HG02840 (cell line): ENCODE measurements around the gene CFAP58.
"Not testable (repeated sequence)": the region's sequence is repeated elsewhere in the genome, so short reads cannot be mapped to it uniquely, and the experiment has no call there.

Source experiments
- ATAC-seq: cut with Tn5 transposase; IDR thresholded peaks from one replicate; pipeline ENCODE4 v1.9.1; 2021; ENCODE audit warnings: mild to moderate bottlenecking, moderate library complexity, moderate number of reproducible peaks; ENCODE audit not compliant: unreplicated experiment, low FRiP score

The CFAP58 gene

DNA sequence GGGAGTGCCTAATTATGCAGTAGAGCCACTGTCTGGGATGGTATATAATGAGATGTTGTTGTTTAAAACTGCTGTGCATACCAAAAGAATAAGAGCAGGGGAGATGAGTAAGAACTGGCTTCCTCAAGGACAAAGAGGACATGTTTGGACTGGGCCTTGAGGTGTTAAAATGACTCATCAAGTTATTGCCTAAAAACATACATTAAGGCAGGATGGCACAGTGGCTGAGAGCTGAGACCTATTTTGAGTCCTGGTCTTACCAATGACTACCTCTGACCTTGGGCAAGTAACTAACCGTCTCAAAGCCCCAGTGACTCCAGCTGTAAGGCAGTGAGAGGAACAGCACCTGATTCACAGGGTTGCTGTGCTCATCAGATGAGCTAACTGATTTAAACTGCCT lies 71.1 kb downstream of the CFAP58 start:
- peak; percentile 64 for ATAC-seq

DNA sequence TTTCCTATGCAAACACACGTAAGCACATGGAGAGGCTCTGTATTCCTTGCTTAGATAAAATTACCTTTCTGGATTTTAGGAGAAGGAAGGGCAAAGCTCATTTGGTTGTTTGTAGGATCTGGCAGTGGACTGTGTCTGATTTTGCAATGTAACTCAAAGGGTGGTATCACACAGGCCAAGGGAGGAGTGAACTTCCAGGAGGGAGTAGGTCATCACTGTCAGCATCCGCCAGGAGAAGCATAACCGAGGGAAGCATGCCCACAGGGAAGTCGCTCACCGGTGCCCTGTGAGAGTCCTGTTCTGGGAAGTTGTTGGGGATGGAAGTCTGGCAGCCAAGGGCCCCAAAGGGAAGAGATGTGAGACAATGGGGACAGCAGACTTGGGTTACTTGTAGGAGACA lies 74.4 kb downstream of the CFAP58 start:
- no peak for ATAC-seq

DNA sequence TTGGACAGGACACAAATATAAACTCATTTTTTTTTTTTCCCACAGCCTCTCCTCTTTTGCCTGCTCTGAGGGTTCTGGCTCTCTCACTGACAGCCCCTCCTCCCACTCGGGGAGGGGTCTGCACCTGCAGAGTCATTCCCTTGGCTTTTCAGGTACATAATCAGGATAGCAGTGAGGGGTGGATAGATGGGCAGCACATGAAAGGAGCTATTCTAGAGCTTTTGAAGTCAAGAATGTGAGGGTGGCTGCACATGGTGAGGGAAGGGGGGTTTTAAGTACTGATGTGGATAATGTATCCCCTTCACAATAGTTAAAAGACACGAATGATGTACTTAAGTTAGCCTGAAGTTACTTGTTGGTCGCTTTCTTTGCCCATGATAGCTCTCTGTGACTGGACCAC lies 76.2 kb downstream of the CFAP58 start:
- no peak for ATAC-seq

DNA sequence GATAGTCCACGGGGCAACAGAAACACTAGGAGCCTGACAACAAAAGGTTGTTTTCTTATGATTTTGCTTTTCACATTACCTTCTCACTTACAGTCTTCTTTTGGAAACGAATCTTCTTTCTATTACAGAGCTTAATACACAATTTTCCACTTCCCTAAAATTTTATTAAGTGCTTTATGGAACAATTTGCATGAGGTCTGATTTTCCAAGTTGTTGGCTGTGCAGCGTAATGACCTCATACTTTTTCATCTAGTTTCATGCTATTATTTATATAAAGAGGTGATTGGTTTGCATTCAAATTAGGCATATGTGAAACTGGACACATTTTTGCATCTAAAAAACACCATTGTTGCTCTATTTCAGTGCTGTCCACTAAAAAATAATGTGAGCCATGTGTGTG lies 76.7 kb downstream of the CFAP58 start:
- no peak for ATAC-seq

DNA sequence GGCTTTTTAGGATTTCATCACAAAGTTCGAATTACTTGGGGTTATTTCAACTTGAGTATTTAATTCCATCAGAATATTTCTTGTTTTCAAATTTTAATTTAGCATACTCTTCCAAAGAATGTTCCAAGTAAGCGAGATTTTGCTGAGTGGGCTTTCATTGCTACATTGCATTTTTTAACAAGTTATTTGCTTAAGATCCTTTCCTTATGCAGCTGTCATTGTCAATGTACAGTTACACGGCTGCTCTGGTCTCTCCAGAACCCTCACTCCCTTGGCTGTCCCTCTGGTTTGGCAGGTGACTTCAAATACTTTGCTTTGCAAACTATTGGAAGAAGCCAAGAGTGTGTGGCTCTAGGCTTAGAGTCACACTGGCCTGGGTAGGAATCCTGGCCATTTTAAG lies 80.0 kb downstream of the CFAP58 start:
- ATAC-seq = no peak

DNA sequence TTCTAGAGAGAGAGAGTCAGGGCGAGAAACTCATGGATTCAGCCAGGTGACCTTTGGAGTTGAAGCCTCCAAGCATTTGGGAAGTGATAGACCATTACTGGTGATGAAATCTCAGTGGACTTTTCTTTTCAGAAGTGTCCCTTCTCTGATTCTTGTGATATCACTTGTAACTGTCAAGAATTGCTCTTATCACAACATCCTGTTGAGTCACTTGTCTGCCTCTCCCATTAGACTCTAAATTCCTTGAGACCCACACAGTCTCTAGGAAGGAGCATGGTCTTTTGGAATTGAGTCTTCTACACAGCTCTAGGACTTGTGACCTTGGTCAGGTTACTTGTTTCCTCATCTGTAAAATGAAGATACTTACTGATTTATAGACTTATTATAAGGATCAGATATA lies 81.0 kb downstream of the CFAP58 start:
- ATAC-seq = no peak

DNA sequence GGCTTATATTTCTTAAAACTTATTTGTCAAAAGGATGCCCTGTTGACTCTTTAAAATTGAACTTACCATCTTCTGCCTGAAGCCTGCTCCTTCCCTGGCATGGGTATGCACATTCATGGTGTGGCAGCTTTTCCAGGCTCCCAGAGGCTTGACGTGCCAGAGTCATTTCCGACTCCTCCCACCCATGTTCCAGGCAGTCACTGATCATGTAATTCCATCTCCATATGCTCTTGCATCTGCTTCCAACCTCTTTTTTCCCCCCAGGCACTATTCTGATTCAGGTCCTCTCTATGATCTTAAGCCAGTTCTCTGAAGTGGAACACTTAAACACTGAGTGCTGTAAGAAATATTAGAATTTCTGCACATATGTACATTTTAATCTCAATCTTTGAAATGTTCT lies 82.2 kb downstream of the CFAP58 start:
- ATAC-seq = no peak

DNA sequence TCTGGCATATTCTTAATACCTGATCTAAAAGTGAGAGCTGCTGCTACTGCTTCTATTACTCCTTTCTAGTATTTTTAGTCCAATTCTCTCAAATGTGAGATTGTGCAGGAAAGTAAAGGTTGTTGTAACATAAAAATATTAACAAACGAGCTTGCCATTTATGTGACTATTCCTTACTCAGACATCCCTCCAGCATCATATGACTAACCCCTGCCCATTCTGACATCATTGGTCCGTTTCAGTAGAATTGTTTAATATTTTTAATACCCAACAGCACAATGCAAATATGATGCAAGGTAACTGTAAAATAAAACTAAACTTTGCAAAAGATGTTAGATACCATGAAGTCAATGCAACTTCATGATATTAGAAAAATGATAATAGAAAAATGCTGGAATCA lies 83.6 kb downstream of the CFAP58 start:
- ATAC-seq = no peak

DNA sequence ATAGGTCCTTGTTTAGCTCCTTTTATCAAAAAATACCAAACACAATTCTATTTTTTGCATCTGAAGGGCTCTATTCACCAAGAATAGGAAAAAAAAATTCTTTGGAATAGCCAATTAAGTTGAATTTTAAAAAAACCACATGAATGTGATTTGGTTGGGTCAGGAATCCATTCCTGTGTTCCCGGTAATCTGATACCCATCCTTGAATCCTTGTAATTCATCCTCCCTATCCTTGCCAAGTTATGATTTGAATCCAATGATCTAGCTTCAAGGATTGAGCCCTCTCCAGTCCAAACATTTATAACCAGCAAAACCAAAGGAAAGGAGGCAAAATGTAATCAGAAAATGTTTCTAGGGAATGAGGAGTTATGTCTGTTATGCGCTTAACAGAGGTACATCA lies 86.6 kb downstream of the CFAP58 start:
- ATAC-seq = no peak

DNA sequence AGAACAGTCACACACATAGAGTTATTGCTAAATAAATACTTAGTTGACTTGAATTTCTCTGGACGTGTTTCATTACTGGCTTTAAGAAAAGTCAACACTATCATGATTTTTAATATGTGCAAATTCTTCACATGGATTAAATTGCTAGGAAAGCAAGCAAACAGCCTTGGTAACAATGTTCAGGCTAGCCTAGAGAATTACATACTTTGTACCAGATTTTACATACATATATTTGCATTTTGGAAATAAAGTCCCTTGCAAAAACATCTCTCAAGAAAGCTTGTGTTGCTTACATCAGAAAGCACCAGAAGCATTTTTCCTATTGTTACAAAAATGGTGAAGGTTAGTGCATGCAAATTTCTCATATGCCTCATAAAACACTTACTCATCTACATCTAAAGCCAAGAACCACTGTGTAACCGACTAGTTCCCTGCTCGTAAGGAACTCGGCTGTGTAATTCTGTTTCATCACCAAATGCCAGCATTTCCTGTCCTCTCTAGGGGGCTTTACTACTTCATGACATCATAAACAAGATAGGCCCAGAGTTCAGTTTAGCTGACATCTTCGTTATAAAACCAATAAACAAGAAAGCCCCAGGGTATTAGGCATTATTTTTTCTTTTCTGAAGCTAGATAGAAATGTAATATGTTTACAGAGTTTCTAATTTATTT lies 87.8 kb downstream of the CFAP58 start:
- no peak for ATAC-seq

DNA sequence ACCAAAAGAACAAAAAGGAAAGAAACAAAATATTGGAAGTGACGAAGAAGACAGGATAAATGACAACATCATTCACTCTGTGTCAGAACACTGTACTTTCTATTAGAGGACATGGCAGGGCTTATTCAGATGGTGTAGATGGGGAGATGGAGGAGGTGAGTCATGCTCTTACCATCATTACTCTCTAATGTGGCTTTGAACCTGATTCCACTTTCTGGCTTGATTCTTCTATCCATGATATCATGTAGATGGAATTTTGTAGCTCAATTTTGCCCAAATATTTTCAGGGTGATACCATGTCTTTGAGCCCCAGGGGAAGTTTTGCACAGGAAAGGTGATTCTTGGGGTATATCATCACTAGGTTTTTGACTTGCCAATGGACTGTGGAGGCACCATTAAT lies 91.7 kb downstream of the CFAP58 start:
- no peak for ATAC-seq

DNA sequence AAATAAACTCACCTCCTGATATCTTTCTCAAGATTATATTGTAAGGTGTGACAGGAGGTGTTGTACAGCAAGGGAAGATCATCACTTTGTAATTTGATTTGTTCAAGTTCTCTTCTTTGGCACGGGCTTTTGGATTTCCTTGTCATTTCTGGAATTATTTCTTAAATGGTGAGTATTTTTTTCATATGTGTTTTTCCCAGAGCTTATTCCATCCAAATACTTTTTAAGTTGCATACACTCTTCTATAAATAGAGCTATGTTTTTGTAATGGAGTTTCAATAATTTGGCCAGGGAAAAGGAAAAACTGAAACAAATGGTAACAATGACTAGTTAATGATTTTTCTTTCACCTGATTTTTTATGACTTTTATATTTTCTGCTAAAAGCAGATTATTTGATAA lies 92.5 kb downstream of the CFAP58 start:
- no peak for ATAC-seq

DNA sequence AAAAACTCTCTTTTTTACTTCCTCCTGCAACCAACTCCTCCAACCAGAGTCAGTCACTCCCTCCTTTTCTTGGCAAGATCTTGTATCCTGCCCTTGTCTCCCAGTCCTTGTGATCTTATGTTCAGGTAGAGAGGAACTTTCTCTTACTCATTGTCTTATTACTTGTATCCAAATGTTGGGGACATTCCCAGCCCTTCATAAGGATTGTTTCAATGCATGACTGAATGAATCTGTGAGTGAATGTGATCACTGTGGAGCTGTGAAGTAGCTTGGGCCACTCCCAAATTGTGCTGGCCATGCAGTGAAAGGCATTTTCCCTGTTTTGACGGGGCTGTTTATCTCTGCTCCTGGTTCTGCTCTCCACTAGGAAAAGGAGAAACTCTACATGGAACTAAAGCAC lies 93.7 kb downstream of the CFAP58 start:
- no peak for ATAC-seq

DNA sequence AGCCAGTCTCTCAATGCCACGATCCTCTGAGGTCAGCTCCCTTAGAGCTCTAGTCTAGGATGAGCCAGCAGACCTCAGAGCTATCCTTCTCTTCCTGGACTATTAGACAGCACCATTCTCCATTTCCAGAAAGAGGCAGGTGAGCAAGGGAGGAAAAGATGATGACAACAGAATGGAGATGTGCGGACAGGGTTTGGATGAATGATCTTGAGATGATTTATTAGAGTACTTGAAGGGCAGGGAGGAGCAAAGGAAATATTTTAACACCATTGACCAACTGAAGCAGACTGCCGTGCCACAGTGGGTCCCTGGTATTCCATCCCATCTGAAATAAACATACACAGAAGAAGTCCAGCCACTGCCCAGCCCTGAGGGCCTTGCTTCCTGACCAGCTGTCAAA lies 94.3 kb downstream of the CFAP58 start:
- no peak for ATAC-seq

DNA sequence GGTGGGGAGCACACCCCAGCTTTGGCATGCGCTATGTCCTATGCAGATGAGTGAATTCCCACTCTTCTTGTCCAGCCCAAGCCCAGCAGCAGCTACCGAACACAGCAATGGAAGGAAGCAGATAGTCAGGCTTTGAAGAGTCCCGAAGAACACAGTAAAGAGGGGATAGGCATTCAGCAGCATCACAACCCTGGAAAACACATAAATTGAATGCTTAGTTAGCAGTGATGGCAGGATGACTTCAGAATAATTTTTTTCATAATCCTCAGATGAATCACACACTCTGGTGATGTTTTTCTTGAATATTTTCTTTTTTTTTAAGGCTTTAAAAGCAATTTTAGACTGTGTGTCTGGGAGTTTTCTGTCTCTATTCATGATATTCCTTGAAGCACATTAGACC lies 95.8 kb downstream of the CFAP58 start:
- ATAC-seq = no peak

DNA sequence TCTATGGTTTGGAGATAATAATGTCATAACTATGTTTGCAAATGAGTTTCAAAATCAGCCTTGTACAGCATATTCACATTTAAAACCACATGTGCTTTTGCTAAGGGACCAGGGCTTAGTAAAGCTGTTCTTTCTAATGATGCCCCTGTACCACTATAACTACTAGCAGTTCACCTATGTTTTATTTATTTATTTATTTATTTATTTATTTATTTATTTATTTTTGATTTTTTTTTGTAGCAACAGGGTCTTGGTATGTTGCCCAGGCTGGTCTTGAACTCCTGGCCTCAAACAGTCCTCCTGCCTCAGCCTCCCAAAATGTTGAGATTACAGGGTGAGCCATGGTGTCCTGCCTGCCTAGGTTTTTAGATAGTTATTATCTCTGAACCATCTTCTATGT lies 96.9 kb downstream of the CFAP58 start:
- no peak for ATAC-seq

DNA sequence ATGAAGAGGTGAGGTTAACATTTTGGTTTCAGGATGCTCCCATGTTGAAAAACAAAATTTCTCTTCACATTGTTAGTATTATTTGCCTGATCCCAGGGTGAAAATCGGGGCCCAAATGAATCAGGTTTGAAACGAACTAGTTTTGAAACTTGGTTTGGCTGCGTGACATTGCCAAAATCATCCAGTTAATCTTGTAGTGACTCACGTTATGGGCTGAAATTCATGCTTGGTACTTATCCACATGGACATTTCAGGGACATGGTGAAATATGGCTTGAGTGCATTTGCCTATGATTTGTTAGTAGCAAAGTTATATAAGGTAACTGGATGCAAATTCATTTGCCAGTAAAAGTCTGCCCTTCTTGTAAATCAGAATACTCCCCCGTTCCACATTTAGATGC lies 97.3 kb downstream of the CFAP58 start:
- no peak for ATAC-seq

DNA sequence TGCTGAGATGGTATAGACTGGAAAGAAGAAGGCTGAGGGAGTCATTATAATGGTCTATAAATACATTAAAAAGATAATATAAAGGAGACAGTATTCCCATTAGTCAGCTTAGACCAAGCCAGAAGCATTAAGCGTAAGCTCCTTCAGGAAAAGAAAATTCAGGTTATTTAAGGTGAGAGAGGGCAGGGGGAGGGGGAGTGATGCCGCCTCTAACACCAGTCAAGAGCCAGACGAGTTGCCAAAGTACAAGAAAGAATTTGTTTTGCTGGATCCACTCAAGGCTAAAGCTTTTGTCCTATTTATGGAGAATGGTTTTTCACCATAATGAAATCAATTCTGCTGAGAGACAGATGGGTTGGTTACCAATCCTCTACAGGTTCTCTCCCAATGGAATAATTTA lies 99.3 kb downstream of the CFAP58 start:
- ATAC-seq = no peak

DNA sequence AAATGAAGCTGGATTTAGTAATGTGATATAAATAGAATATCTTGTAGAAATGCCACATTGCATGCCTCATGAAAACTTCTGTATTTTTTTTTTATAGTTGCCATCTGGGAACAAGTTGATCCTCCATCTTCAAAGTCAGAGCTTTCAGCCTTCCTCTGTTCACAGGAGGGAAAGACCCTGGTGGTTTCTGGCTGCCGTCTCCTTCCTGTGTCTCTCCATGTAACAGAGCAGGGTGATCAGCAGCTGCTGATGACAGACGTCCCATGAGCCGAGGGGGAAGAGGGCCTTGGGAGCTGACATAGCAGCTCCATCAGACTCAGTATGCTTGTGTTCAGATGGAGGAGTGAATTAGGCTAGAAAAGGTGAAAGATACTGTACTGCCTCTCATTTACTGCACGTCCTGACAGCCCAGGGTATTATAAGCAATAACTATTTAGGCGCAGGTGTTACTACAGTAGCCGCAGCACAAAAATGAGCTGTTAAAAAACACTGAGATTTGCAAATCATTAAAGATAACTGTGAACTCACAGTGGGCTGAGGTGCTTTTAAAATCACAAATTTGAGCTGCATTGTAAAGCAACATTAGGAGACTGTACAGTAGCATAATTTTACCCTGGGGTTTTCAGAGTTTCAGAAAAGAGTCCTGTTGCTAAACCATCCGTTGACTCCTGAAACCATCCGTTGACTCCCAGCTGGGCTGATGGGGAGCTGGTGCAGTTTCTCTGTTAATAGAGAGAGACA lies 103.3 kb downstream of the CFAP58 start:
- ATAC-seq = no peak

DNA sequence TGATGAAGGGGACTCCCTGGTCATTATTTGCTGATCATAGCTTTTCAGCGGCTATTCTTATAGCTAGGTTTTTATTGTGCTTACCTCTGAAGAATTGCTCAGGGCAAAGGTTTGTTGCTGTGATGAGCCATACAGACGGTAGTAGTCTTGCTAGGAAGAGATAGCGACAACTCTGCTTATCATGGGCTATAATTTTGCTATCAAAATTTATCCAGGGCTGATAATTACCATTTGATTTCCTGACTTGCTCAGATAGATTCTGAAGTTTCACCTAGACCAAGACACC lies 103.9 kb downstream of the CFAP58 start:
- no peak for ATAC-seq

DNA sequence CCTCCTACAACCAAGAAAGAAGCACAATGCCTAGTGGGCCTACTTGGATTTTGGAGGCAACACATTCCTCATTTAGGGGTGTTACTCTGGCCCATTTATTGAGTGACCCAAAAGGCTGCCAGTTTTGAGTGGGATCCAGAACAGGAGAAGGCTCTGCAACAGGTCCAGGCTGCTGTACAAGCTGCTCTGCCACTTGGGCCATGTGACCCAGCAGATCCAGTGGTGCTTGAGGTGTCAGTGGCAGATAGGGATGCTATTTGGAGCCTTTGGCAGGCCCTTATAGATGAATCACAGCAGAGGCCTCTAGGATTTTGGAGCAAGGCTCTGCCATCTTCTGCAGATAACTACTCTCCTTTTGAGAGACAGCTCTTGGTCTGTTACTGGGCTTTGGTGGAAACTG lies 111.9 kb downstream of the CFAP58 start:
- not testable (repeated sequence) for ATAC-seq

DNA sequence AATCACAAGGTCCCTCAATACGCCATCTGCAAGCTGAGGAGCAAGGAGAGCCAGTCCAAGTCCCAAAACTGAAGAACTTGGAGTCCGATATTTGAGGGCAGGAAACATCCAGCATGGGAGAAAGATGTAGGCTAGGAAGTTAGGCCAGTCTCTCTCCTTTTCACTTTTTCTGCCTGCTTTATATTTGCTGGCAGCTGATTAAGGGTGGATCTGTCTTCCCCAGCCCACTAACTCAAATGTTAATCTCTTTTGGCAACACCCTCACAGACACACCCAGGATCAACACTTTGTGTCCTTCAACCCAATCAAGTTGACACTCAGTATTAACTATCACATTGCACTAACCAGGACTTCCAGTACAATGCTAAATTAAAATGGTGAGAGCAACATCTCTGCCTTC lies 115.2 kb downstream of the CFAP58 start:
- not testable (repeated sequence) for ATAC-seq

DNA sequence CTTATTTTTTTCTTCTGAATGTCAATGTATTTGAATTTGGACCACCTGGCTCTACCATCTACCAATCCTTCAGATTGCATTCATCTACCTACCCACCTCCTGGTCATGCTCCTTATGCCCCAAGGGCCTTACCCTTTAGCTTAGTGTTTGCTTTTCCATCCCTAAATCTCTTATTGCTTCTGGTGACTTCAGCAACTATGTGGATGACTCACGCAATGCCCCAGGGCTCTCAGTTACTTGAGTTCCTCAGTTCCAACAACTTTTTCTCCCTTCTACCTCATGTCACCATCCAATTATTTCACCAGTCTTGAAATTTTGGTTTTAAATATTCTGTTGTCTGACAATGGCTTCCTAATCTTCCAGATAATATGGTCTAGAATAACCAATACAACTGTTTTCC lies 118.9 kb downstream of the CFAP58 start:
- ATAC-seq = no peak
